Calu3 (cell line): ENCODE results near the gene SFT2D3. TPM values are rescaled to one million over a fixed set of nuclear protein-coding genes. Genes with fewer than 3 reads are reported as not detected.
A peak's percentile ranks its signal among the peaks of the same experiment; 100 is the strongest.

Experiments
- BruUV-seq: library from RNA; stranded (reverse); fragments of 400-500 nt; replicated peaks from 2 replicates; lab custom pipeline; 2021; lab: Mats Ljungman, UMichigan
- CTCF ChIA-PET: fragments of 300-600 bp; sonication (Branson Sonifier 250); formaldehyde crosslinking; loops from one replicate; lab custom pipeline; 2022; ENCODE audit warnings: antibody characterized with exemption; lab: Charles Lee
- DNase-seq: peaks from one replicate; pipeline ENCODE4 v3.0.0; 2022
- H3K27ac Mint-ChIP-seq: one replicate; pipeline ENCODE4 v1.8.0; 2022; ENCODE audit warnings: mixed read lengths; ENCODE audit not compliant: unreplicated experiment
- H3K27me3 Mint-ChIP-seq: one replicate; pipeline ENCODE4 v1.8.0; 2022; ENCODE audit warnings: mixed read lengths; ENCODE audit not compliant: unreplicated experiment
- H3K36me3 Mint-ChIP-seq: one replicate; pipeline ENCODE4 v1.8.0; 2022; ENCODE audit warnings: mild to moderate bottlenecking, moderate library complexity, mixed read lengths; ENCODE audit not compliant: insufficient read depth, unreplicated experiment
- H3K4me1 Mint-ChIP-seq: one replicate; pipeline ENCODE4 v1.8.0; 2022; ENCODE audit warnings: mild to moderate bottlenecking, low read depth, mixed read lengths; ENCODE audit not compliant: unreplicated experiment
- H3K4me3 Mint-ChIP-seq: one replicate; pipeline ENCODE4 v1.8.0; 2022; ENCODE audit warnings: mild to moderate bottlenecking, low read depth, moderate library complexity, mixed read lengths; ENCODE audit not compliant: unreplicated experiment
- H3K9me3 Mint-ChIP-seq: one replicate; pipeline ENCODE4 v1.8.0; 2022; ENCODE audit warnings: low read depth, mixed read lengths; ENCODE audit not compliant: unreplicated experiment
- intact Hi-C: fragments of 100-400 bp; cut with micrococcal nuclease; formaldehyde crosslinking; loops from one replicate; pipeline ENCODE4 v1.10.0; 2022; ENCODE audit not compliant: unreplicated experiment
- total RNA-seq: library from RNA; stranded (reverse); gene quantifications from 2 replicates; pipeline ENCODE4 v1.2.3, GENCODE V29; 2022
- TF ChIP-seq, protein P1 (sequence below): fragments of 200-600 bp; IDR thresholded peaks from one replicate; pipeline ENCODE4 v1.8.0; 2022; ENCODE audit warnings: antibody characterized with exemption; ENCODE audit not compliant: unreplicated experiment

The SFT2D3 gene
- total RNA-seq, 1 experiment from 2014 or later = 9.3 TPM

DNA sequence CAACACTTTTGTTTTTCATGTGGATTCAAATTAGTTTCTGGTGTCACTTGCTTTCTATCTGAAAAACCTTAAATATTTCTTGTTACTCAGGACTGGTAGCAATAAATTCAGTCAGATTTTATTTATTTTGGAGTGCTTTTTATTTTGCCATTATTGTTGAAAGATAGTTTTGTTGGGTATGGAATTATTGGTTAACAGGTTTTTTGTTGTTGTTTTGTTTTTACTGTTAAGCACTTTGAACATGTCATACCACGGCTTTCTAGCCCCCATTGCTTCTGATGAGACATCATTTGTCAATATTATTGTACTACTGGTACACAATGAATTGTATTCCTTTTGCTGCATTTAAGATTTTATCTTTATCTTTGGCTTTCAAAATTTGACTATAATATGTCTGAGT lies 12.9 kb upstream of the SFT2D3 start:
- no peaks in the 10 kb centered on the region for H3K36me3 Mint-ChIP-seq
- H3K9me3 Mint-ChIP-seq = peaks cover 11% of the 10 kb centered on the region
- CTCF ChIA-PET = no interaction called here

DNA sequence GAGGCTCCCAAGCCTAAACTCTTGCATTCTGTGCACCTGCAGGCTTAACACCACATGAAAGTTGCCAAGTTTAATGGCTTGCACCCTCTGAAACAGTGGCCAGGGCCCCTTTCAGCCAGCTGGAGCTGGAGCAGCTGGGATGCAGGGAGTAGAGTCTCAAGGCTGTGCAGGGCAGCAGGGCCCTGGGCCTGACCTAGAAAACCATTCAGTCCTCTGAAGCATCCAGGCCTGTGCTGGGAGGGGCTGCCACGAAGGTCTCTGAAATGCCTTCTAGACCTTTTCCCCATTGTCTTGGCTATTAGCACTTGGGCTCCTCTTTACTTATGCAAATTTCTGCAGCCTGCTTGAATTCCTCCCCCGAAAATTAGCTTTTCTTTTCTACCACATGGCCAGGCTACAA lies 10.6 kb upstream of the SFT2D3 start:
- Mint-ChIP-seq H3K4me1 (no peaks in the 10 kb centered on the region), H3K27ac (no peak overlapping the region), H3K27me3 (peaks cover 13% of the 10 kb centered on the region), H3K4me3 (no peak overlapping the region), H3K9me3 (peaks cover 11% of the 10 kb centered on the region), H3K36me3 (no peaks in the 10 kb centered on the region)
- TF ChIP-seq, protein P1, sequence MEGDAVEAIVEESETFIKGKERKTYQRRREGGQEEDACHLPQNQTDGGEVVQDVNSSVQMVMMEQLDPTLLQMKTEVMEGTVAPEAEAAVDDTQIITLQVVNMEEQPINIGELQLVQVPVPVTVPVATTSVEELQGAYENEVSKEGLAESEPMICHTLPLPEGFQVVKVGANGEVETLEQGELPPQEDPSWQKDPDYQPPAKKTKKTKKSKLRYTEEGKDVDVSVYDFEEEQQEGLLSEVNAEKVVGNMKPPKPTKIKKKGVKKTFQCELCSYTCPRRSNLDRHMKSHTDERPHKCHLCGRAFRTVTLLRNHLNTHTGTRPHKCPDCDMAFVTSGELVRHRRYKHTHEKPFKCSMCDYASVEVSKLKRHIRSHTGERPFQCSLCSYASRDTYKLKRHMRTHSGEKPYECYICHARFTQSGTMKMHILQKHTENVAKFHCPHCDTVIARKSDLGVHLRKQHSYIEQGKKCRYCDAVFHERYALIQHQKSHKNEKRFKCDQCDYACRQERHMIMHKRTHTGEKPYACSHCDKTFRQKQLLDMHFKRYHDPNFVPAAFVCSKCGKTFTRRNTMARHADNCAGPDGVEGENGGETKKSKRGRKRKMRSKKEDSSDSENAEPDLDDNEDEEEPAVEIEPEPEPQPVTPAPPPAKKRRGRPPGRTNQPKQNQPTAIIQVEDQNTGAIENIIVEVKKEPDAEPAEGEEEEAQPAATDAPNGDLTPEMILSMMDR = no peak
- BruUV-seq = no TSS peak
- intact Hi-C loops = no loop called here
- DNase-seq = no peak
- CTCF ChIA-PET = no interaction called here

More for the DNA sequence above, 12.9 kb upstream of the SFT2D3 start:
- Mint-ChIP-seq H3K27me3 (peaks cover 13% of the 10 kb centered on the region), H3K4me3 (no peak overlapping the region), H3K4me1 (no peaks in the 10 kb centered on the region), H3K27ac (no peak overlapping the region)
- no TSS peak for BruUV-seq
- TF ChIP-seq, protein P1 = no peak
- DNase-seq = no peak
- intact Hi-C loops = no loop called here

DNA sequence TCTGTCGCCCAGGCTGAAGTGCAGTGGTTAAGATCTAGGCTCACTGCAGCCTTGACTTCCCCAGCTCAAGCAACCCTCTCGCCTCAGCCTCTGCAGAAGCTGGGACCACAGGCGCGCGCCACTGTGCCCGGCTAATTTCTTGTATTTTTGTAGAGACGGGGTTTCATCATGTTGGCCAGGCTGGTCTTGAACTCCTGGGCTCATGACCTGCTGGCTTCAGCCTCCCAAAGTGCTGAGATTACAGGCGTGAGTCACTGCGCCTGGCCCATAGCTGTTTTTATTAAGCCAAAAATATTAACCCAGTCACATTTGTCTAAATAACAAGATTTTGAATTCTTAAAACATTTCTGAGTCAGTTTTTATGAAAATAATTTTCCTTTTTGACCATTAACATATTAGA lies 6.3 kb upstream of the SFT2D3 start:
- Mint-ChIP-seq H3K4me3 (no peak overlapping the region), H3K36me3 (peaks cover 4% of the 10 kb centered on the region), H3K27me3 (no peaks in the 10 kb centered on the region), H3K27ac (no peak overlapping the region), H3K4me1 (peaks cover 2% of the 10 kb centered on the region), H3K9me3 (peaks cover 8% of the 10 kb centered on the region)
- intact Hi-C loops = loop anchor here (5.0 kb wide), 2 partner anchors 103 to 168 kb away; partner anchors contain the start of gene IWS1
- CTCF ChIA-PET = interaction anchor here (0.7 kb wide), 1 partner anchor 95 kb away, joined by 6 read pairs; no protein-coding TSS in a partner anchor
- no peak for DNase-seq
- no TSS peak for BruUV-seq
- TF ChIP-seq, protein P1 = no peak

DNA sequence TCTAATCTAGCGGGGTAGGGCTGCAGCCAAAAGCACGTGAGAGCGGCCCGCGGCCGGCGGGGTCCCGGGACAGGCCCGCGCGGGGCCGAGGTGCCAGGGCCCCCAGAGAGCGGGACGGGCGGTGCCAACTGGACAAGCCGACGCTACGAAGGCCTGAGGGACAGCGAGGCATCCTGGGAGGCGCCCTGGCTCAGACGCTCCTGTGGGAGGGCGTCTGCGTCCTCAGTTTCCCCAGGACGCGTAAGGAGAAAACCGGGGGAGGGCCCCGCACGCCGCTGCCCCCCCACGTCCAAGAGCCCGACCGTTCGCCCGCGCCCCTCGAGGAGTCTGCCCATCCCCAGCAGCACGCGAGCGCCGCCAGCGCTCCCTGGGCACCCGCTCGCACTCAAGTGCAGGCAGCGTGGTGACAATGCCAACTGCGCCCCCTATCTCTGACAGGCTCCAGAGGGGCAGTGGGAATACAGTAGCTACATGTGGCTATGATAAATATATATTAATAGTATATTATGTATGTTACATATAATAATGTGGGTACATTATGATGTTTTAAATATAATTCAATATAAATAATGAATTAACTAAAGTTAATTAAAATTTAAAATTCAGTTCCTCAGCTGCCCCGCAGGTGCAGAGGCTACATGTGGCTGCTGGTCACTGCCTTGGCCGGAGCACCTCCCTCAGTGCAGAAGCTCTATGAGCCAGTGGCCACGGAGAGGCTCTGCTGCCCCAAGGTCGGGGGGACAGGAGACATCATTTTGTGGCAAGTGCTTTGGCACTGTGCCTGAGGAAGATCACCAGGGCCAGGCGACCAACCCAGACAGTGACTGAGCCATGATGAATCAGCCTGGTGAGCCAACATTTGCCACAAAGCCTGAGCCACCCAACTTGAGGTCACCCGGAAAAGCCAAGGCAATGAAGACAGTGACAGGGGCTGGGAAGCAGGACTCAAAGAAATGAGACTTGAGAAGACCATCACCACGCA lies 5.5 kb upstream of the SFT2D3 start:
- Mint-ChIP-seq H3K4me1 (peaks cover 10% of the 10 kb centered on the region), H3K4me3 (peak overlapping the region; percentile 56), H3K27ac (no peak overlapping the region), H3K9me3 (peaks cover 8% of the 10 kb centered on the region), H3K36me3 (peaks cover 12% of the 10 kb centered on the region), H3K27me3 (no peaks in the 10 kb centered on the region)
- TF ChIP-seq, protein P1 = peak; percentile 86
- CTCF ChIA-PET = interaction anchor here (0.6 to 1.3 kb wide), 6 partner anchors 20 to 589 kb away, joined by 3 to 20 read pairs (median 3); partner anchors contain the start of genes BIN1, IWS1 and LIMS2
- intact Hi-C loops = loop anchor here (5.0 kb wide), 2 partner anchors 103 to 168 kb away; partner anchors contain the start of gene IWS1
- DNase-seq = peak; percentile 90
- no TSS peak for BruUV-seq
